Measurements from ENCODE around the gene SH2D3C.
A peak's percentile ranks its signal among the peaks of the same experiment; 100 is the strongest.

SH2D3C gene, protein sequence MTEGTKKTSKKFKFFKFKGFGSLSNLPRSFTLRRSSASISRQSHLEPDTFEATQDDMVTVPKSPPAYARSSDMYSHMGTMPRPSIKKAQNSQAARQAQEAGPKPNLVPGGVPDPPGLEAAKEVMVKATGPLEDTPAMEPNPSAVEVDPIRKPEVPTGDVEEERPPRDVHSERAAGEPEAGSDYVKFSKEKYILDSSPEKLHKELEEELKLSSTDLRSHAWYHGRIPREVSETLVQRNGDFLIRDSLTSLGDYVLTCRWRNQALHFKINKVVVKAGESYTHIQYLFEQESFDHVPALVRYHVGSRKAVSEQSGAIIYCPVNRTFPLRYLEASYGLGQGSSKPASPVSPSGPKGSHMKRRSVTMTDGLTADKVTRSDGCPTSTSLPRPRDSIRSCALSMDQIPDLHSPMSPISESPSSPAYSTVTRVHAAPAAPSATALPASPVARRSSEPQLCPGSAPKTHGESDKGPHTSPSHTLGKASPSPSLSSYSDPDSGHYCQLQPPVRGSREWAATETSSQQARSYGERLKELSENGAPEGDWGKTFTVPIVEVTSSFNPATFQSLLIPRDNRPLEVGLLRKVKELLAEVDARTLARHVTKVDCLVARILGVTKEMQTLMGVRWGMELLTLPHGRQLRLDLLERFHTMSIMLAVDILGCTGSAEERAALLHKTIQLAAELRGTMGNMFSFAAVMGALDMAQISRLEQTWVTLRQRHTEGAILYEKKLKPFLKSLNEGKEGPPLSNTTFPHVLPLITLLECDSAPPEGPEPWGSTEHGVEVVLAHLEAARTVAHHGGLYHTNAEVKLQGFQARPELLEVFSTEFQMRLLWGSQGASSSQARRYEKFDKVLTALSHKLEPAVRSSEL

DNA sequence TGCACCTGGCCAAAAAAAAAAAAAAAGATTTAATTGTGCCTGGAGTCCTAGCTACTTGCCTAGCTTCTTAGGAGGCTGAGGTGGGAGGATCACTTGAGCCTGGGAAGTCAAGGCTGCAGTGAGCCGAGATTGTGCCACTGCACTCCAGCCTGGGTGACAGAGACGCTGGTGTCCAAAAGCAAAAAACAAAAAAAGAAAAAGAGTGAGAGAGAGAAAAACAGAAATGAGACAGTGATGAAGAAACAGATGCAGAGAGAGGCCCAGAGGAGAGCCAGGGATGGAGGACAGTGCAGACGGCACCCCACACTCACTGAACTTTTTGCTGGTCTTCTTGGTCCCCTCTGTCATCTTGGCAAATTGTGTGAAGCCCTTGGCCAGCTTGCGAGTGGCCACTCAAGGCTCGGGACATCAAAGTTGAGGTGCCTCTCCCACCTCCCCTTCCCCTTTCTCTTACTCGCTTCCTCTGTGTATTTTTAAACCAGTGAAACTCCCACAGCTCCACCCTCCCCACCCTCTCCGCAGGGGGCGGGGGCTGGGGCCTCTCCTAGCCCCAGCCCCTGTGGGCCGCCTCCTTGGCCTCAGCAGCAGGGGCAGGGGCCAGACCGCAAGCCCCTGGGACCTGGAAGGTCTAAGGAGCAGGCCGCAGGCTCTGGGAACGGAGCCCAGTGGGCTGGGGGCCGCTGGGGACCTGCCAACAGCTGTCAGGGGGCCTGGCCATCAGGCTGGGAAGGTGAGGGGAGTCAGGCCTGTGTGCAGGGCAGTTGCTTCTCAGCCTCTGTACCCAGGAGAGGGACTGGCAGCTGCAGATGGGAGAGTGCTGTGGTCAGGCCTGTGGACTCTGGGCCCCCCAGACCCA, at the start of gene SH2D3C:
Gene SH2D3C (minus strand): TSS at position 387 of the 856 bp plus-strand sequence. CDS start 39 bp downstream, at position 348.
- Histone ChIP-seq H3K4me3 (peak within 1 kb of the TSS; percentile 20 to 46 (median 33)), H3K27ac (peak within 1 kb of the TSS; percentile 7 to 97 (median 79))

GRCh38 chr9:127826253-127826913, 47.9 kb upstream of the SH2D3C start:
- H3K27ac ChIP-seq: peak overlapping the region in 1 of 21 experiments; percentile 42
- H3K4me3 ChIP-seq: no peak overlapping the region

- H3K27ac ChIP-seq: no peak overlapping the region
- no peak overlapping the region for H3K4me3 ChIP-seq
These were observed 47.0 kb upstream of the SH2D3C start for GRCh38 chr9:127825319-127826051.

DNA sequence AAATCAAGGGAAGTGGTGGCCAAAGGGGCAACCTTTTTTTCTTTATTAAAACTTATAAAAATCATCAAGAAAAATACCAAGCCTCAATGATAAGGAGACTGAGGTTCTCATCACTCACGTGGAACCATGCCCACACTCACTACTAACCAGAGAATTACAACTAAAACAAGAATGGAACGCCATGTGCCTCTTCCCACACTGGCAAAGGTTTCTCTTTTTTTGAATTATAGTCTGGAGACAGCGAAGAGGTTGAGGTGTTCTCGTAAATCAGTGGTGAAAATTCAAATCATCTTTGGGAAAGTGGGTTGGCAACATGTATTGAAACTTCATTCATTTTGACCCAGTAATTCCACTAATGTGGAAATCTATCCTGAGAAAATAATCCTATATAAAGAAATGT, 43.6 kb upstream of the SH2D3C start:
- no peak overlapping the region for H3K4me3 ChIP-seq
- H3K27ac ChIP-seq: no peak overlapping the region

- no peak overlapping the region for H3K4me3 ChIP-seq
- H3K27ac ChIP-seq: no peak overlapping the region
These were observed 40.1 kb upstream of the SH2D3C start for GRCh38 chr9:127818574-127818973.

- Histone ChIP-seq H3K4me3 (no peak overlapping the region), H3K27ac (no peak overlapping the region)
These were observed 39.5 kb upstream of the SH2D3C start for GRCh38 chr9:127817881-127818434.

GRCh38 chr9:127816728-127817127, 38.3 kb upstream of the SH2D3C start:
- Histone ChIP-seq H3K27ac (peak overlapping the region in 1 of 21 experiments; percentile 34), H3K4me3 (no peak overlapping the region)

- Histone ChIP-seq H3K27ac (peak overlapping the region in 1 of 21 experiments; percentile 34), H3K4me3 (no peak overlapping the region)
These were observed 37.9 kb upstream of the SH2D3C start for GRCh38 chr9:127816362-127816725.

- no peak overlapping the region for H3K4me3 ChIP-seq
- no peak overlapping the region for H3K27ac ChIP-seq
These were observed 37.3 kb upstream of the SH2D3C start for GRCh38 chr9:127815512-127816361.

- Histone ChIP-seq H3K27ac (no peak overlapping the region), H3K4me3 (no peak overlapping the region)
These were observed 36.4 kb upstream of the SH2D3C start for GRCh38 chr9:127814619-127815511.

DNA sequence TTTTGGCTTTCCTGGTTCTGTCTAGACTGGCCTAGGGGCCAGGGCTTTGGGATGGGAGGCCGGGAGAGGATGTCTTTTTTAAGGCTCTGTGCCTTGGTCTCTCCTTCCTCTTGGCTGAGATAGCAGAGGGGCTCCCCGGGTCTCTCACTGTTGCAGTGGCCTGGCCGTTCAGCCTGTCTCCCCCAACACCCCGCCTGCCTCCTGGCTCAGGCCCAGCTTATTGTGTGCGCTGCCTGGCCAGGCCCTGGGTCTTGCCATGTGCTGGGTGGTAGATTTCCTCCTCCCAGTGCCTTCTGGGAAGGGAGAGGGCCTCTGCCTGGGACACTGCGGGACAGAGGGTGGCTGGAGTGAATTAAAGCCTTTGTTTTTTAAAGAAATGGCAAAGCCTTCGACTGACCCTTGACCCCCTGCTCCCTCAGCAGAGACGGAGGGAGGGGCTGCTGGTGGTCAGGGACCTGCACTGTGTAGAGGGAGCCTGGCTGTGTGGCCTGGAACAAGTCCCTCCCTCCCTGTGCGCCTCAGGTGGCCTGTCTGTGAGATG, 35.3 kb upstream of the SH2D3C start:
- Histone ChIP-seq H3K4me3 (no peak overlapping the region), H3K27ac (peak overlapping the region in 1 of 21 experiments; percentile 38)

- H3K27ac ChIP-seq: peak overlapping the region in 1 of 21 experiments; percentile 38
- H3K4me3 ChIP-seq: no peak overlapping the region
These were observed 34.6 kb upstream of the SH2D3C start for GRCh38 chr9:127812936-127813675.

- Histone ChIP-seq H3K4me3 (no peak overlapping the region), H3K27ac (no peak overlapping the region)
These were observed 33.5 kb upstream of the SH2D3C start for GRCh38 chr9:127812011-127812410.

- H3K27ac ChIP-seq: peak overlapping the region in 3 of 21 experiments; percentile 6 to 9 (median 6)
These were observed 32.1 kb upstream of the SH2D3C start for GRCh38 chr9:127810378-127811187.

More at GRCh38 chr9:127810378-127811187, 32.1 kb upstream of the SH2D3C start:
- no peak overlapping the region for H3K4me3 ChIP-seq
